CD14-positive monocyte (primary cell): Measurements from ENCODE around the gene NECTIN1. TPM values are rescaled to one million over a fixed set of nuclear protein-coding genes. Genes with fewer than 3 reads are reported as not detected.

Experiments
- DNase-seq, 3 donors: peaks; one replicate each; pipeline ENCODE4 v3.0.0-alpha.2; 2011 to 2022
- H2AFZ ChIP-seq: 2 replicates; pipeline ENCODE4 v1.6.0; 2012; ENCODE audit warnings: mild to moderate bottlenecking, low read depth, low read length, inconsistent platforms; ENCODE audit not compliant: insufficient read depth, poor library complexity, severe bottlenecking
- H3K27ac ChIP-seq, 2 donors: 1 replicate in 1 of 2; 2 replicates in 1 of 2; pipeline ENCODE4 v1.5.1; 2012 to 2013; ENCODE audit warnings: low read length in 2 of 2, control low read depth in 1 of 2, inconsistent platforms in 1 of 2, low read depth in 1 of 2, mild to moderate bottlenecking in 1 of 2
- H3K27me3 ChIP-seq, 2 donors: one replicate each; pipeline versions ENCODE4 v1.6.0 to v1.6.1; 2011 to 2013; ENCODE audit warnings: low read length in 2 of 2; ENCODE audit not compliant: control insufficient read depth in 2 of 2, insufficient read depth in 2 of 2
- H3K36me3 ChIP-seq, 2 donors: replicated peaks in 1 of 2; 1 replicate in 1 of 2; 2 replicates in 1 of 2; pipeline versions ENCODE4 v1.5.1 to v1.6.1; 2012 to 2013; ENCODE audit warnings: low read length in 2 of 2, control low read depth in 1 of 2, inconsistent platforms in 1 of 2, mild to moderate bottlenecking in 1 of 2; ENCODE audit not compliant: insufficient read depth in 2 of 2, control insufficient read depth in 1 of 2
- H3K4me1 ChIP-seq, 2 donors: 1 replicate in 1 of 2; 2 replicates in 1 of 2; pipeline versions ENCODE4 v1.5.1 to v1.6.1; 2012 to 2013; ENCODE audit warnings: low read length in 2 of 2, control low read depth in 1 of 2, inconsistent platforms in 1 of 2, mild to moderate bottlenecking in 1 of 2, moderate library complexity in 1 of 2; ENCODE audit not compliant: insufficient read depth in 2 of 2, control insufficient read depth in 1 of 2
- H3K4me2 ChIP-seq: replicated peaks from 2 replicates; pipeline ENCODE3; 2012; ENCODE audit warnings: low read length, moderate library complexity, mild to moderate bottlenecking; ENCODE audit not compliant: poor library complexity, severe bottlenecking; ENCODE audit errors: extremely low read depth
- H3K4me3 ChIP-seq, 3 experiments: fragments of 200-600 bp in 1 of 3; sonication (generic) in 1 of 3; replicated peaks in 1 of 3; 1 replicate in 2 of 3; 2 replicates in 1 of 3; pipeline ENCODE4 v1.5.1; 2011 to 2013; ENCODE audit warnings: low read length in 3 of 3, mild to moderate bottlenecking in 3 of 3, control low read depth in 2 of 3, low read depth in 2 of 3, inconsistent platforms in 1 of 3, moderate library complexity in 1 of 3
- H3K79me2 ChIP-seq: 2 replicates; pipeline ENCODE4 v1.6.0; 2012; ENCODE audit warnings: mild to moderate bottlenecking, control low read depth, inconsistent platforms, low read length, moderate library complexity; ENCODE audit not compliant: insufficient read depth
- H3K9ac ChIP-seq: 2 replicates; pipeline ENCODE4 v1.6.0; 2017; ENCODE audit warnings: low read length, mild to moderate bottlenecking; ENCODE audit not compliant: insufficient read depth, poor library complexity, severe bottlenecking
- H3K9me3 ChIP-seq, 2 donors: replicated peaks in 1 of 2; 1 replicate in 1 of 2; 2 replicates in 1 of 2; pipeline versions ENCODE4 v1.5.1 to v1.6.1; 2012 to 2013; ENCODE audit warnings: low read length in 2 of 2, control low read depth in 1 of 2; ENCODE audit not compliant: control insufficient read depth in 1 of 2, insufficient read depth in 1 of 2
- H4K20me1 ChIP-seq: 2 replicates; pipeline ENCODE4 v1.6.0; 2012; ENCODE audit warnings: mild to moderate bottlenecking, low read length, control low read depth, moderate library complexity; ENCODE audit not compliant: insufficient read depth
- H3K27ac Mint-ChIP-seq, 7 donors: one replicate each; pipeline ENCODE4 v1.8.0; 2020; ENCODE audit warnings: mild to moderate bottlenecking in 7 of 7, mixed read lengths in 7 of 7, moderate library complexity in 6 of 7, inconsistent platforms in 2 of 7
- H3K27me3 Mint-ChIP-seq, 3 donors: one replicate each; pipeline ENCODE4 v1.8.0; 2021 to 2022; ENCODE audit warnings: low read depth in 3 of 3, mild to moderate bottlenecking in 3 of 3, mixed read lengths in 3 of 3, moderate library complexity in 3 of 3, inconsistent platforms in 1 of 3
- H3K36me3 Mint-ChIP-seq, 2 donors: one replicate each; pipeline ENCODE4 v1.8.0; 2020; ENCODE audit warnings: mixed read lengths in 2 of 2, inconsistent platforms in 1 of 2, mild to moderate bottlenecking in 1 of 2
- H3K4me1 Mint-ChIP-seq: one replicate; pipeline ENCODE4 v1.8.0; 2020; ENCODE audit warnings: mild to moderate bottlenecking, mixed read lengths
- H3K4me3 Mint-ChIP-seq, 2 donors: one replicate each; pipeline ENCODE4 v1.8.0; 2020; ENCODE audit warnings: mild to moderate bottlenecking in 2 of 2, mixed read lengths in 2 of 2, moderate library complexity in 1 of 2
- H3K9me3 Mint-ChIP-seq, 7 donors: one replicate each; pipeline ENCODE4 v1.8.0; 2020 to 2022; ENCODE audit warnings: mixed read lengths in 7 of 7, mild to moderate bottlenecking in 6 of 7, moderate library complexity in 6 of 7, inconsistent platforms in 2 of 7
- WGBS: methylation state at CpG from one replicate; pipeline ENCODE4 v1.1.5; 2013; ENCODE audit warnings: missing lambda C conversion rate; ENCODE audit not compliant: insufficient coverage; 5-methylcytosine and 5-hydroxymethylcytosine counted together
- intact Hi-C, 2 donors: fragments of 100-400 bp; cut with micrococcal nuclease; formaldehyde crosslinking; loops; one replicate each; pipeline versions ENCODE4 v1.15.0 to v1.15.1; 2023
- polyA plus RNA-seq, 3 donors: library from polyadenylated mRNA; depleted of rRNA in 1 of 3; unstranded in 2 of 3; stranded (reverse) in 1 of 3; fragments of 300-500 nt in 2 of 3; fragments of >200 nt in 1 of 3; fragmentation: Illumina TruSeq in 2 of 3; gene quantifications; 1 replicate in 2 of 3; 2 replicates in 1 of 3; pipeline ENCODE4 v1.2.3, GENCODE V29; 2012 to 2021
- TF ChIP-seq, protein P1 (sequence below): fragments of 200-600 bp; IDR thresholded peaks from one replicate; pipeline ENCODE4 v1.8.0; 2022; ENCODE audit warnings: antibody characterized with exemption, mild to moderate bottlenecking

Gene NECTIN1
- polyA plus RNA-seq, 3 donors: 0.53 to 8.3 (median 0.85) TPM

DNA sequence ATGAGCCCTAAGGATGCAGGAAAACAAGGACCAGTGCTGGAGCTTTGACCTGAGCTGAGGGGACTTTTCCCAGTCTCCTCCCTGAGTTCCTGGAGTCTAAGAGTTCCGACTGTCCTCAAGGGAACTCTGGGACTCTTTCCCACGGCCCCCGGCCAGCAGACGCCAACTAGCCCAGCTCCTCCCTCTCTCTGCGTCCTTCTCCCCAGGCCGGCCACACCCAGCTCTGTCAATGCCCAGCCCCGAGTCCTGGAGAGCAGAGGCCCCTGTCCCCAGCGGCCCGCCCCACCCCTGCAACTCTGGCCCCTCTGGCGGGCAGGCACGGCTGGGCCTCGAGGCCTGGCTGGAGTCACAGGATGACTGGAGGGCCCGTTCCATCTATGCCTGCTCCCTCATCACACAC, 29.8 kb downstream of the NECTIN1 start:
- Mint-ChIP-seq H3K4me1 (peaks cover 26% of the 10 kb centered on the region), H3K4me3 (no peak overlapping the region), H3K36me3 (peaks cover 0 to 2% of the 10 kb centered on the region in 2 donors), H3K27ac (no peak overlapping the region), H3K9me3 (peaks cover 0 to 1% (median 0%) of the 10 kb centered on the region in 7 donors), H3K27me3 (no peaks in the 10 kb centered on the region)
- Histone ChIP-seq H4K20me1 (peaks cover 10% of the 10 kb centered on the region), H2AFZ (no peak overlapping the region), H3K36me3 (no peaks in the 10 kb centered on the region), H3K27ac (no peak overlapping the region), H3K27me3 (no peaks in the 10 kb centered on the region), H3K4me2 (no peak overlapping the region), H3K79me2 (no peaks in the 10 kb centered on the region), H3K4me1 (peaks cover 6 to 10% of the 10 kb centered on the region in 2 donors), H3K4me3 (no peak overlapping the region), H3K9me3 (no peaks in the 10 kb centered on the region), H3K9ac (no peak overlapping the region)
- TF ChIP-seq, protein P1, sequence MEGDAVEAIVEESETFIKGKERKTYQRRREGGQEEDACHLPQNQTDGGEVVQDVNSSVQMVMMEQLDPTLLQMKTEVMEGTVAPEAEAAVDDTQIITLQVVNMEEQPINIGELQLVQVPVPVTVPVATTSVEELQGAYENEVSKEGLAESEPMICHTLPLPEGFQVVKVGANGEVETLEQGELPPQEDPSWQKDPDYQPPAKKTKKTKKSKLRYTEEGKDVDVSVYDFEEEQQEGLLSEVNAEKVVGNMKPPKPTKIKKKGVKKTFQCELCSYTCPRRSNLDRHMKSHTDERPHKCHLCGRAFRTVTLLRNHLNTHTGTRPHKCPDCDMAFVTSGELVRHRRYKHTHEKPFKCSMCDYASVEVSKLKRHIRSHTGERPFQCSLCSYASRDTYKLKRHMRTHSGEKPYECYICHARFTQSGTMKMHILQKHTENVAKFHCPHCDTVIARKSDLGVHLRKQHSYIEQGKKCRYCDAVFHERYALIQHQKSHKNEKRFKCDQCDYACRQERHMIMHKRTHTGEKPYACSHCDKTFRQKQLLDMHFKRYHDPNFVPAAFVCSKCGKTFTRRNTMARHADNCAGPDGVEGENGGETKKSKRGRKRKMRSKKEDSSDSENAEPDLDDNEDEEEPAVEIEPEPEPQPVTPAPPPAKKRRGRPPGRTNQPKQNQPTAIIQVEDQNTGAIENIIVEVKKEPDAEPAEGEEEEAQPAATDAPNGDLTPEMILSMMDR: no peak
- DNase-seq: no peak
- 86% methylated on average over 8 of the region's 13 CpGs for WGBS
- intact Hi-C loops: no loop called here

DNA sequence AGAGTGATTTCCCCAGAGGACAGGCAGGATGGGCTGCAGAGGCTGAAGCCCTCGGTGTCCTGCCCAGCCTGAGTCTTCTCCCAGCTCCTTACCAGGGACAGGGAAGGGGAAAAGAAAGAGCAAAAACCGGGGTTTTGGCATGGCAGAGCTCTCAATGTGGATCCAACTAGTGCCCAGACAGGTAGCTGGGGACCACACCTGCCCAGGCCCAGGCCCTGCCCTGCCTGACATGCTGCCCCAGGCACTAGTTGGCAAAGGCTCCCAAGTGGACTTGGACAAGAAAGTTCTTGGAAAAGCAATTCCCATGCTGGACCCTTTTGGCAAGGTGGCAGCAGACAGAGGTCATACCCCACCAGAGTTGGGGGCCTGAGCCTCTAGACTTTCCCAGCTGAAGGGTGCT, 31.1 kb downstream of the NECTIN1 start:
- H3K4me1 ChIP-seq: peaks cover 6 to 10% of the 10 kb centered on the region in 2 donors
- peaks cover 14% of the 10 kb centered on the region for H4K20me1 ChIP-seq
- no peak overlapping the region for H3K4me3 Mint-ChIP-seq
- no peak overlapping the region for H2AFZ ChIP-seq
- TF ChIP-seq, protein P1: no peak
- intact Hi-C loops: no loop called here
- H3K9me3 Mint-ChIP-seq: peaks cover 0 to 1% (median 0%) of the 10 kb centered on the region in 7 donors
- peaks cover 29% of the 10 kb centered on the region for H3K4me1 Mint-ChIP-seq
- H3K27ac Mint-ChIP-seq: no peak overlapping the region
- no peaks in the 10 kb centered on the region for H3K27me3 Mint-ChIP-seq
- no peak overlapping the region for H3K27ac ChIP-seq
- H3K9me3 ChIP-seq: no peaks in the 10 kb centered on the region
- 33% methylated on average over 1 of the region's 2 CpGs for WGBS
- no peak overlapping the region for H3K4me2 ChIP-seq
- peaks cover 0 to 3% of the 10 kb centered on the region in 2 donors for H3K36me3 Mint-ChIP-seq
- DNase-seq: no peak
- no peak overlapping the region for H3K4me3 ChIP-seq
- H3K79me2 ChIP-seq: no peaks in the 10 kb centered on the region
- no peaks in the 10 kb centered on the region for H3K27me3 ChIP-seq
- no peaks in the 10 kb centered on the region for H3K36me3 ChIP-seq
- no peak overlapping the region for H3K9ac ChIP-seq
